Stimulated activated CD4-positive, alpha-beta T cell treated with anti-CD3 and anti-CD28 coated beads, TNF-alpha, amount 100 ng/mL, for 48 hours (primary cell): ENCODE measurements around the gene PODXL.

Experiments
- DNase-seq, 3 donors: peaks; one replicate each; pipeline ENCODE4 v3.0.0-alpha.2; 2020; ENCODE audit warnings: low read depth in 3 of 3

Gene PODXL

DNA sequence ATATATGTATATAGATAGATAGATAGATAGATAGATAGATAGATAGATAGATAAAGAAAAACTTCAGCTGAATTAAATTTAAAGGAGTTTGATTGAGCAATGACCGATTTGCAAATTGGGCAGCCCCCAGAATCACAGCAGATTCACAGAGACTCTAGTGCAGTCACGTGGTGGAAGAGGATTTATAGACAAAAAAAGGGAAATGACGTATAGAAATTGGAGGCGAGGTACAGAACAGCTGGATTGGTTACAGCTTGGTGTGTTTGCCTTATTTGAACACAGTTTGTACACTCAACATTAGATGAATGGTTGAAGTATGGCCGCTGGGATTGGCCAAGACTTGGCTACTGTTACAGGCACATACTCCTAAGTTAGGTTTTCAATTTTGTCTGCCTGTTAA, 8.2 kb upstream of the PODXL start:
- no peak for DNase-seq

DNA sequence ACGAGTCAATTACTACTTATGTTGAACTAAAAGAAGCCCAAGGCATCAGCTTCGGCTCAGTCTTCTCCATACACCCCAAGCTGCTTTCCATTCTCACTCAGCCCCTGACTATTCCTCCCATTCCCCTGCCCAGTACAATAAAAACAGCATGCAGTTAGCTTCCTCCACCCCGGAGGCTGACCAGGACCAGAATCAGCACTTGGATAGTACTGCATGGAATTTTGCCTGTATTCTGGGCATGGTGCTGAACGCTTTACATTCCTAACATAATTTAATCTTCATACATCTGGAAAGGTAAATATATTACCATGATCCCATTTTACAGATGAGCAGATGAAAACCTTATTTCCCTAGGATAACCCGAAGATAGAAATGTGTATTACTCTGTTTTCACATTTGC, 7.5 kb upstream of the PODXL start:
- DNase-seq, result no peak

DNA sequence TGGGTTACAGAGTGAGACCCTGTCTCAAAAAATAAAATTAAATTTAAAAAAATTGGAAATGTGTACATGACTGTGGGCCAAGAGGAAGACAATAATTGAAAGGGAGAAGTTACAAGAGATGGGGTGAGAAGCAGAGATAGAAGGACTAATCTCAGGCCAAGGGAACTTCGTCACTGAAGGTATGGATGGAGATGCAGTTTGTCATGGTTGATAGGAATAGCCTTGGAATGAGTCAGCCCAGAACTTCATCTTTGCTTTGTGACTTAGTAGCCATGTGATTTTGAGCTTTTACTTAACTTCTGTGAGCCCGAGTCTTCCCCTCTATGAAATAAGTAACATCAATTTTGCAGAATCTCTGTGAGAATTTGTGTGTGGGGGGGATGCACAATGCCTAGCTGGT, 6.5 kb upstream of the PODXL start:
- DNase-seq, result no peak

DNA sequence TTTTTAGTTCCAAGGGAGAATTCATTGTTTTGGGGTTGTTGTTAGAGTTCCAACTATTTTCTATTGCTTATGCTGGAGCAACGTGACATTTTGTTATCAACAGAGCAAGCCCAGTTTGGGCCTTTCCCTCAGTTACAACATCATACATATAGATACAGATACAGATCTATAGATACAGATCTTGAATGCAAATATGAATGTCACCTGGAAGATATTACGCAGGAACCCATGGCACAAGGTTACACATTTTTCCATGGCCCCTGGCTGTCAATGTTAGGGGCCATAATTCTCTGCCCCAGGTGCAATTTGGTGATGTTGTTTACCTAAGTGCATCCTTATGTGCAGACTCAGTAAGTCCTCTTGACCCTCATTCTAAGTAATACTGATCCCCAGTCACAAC, 3.6 kb upstream of the PODXL start:
- no peak for DNase-seq

DNA sequence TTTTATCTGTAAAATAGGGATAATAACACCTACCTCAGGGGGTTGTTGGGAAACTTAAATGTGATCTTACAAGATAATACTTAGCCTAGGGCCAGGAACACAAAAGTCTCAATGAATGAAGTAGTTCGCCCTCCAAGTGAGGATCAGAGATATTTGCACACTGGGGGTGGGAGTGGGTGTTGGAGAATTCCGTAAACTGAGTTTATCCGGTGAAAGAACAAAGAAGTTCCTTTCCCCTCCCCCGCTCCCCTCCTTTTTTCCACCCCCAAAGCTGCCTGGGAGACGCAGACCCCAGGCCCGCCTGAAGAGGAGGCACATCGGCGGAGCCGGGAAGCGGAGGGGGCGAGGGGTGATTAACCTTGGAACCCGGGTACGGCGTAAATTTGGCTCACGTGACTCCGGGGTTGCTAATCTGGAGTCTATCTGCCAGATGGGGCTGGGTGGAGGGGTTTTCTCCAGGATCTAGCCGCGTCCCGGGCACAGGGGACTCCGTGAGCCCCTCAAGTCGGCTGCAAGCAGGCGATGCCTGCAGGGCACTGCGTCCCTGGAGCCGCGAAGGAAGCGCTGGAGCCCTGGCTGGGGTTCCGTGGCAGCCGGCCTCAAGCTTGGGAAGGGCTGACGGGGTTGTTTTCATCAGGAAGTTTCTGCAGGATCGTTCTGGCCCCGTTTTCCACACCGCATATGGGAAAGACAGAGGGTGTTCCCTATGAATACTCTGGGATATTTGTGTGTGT, 1.4 kb upstream of the PODXL start:
- DNase-seq, result no peak

DNA sequence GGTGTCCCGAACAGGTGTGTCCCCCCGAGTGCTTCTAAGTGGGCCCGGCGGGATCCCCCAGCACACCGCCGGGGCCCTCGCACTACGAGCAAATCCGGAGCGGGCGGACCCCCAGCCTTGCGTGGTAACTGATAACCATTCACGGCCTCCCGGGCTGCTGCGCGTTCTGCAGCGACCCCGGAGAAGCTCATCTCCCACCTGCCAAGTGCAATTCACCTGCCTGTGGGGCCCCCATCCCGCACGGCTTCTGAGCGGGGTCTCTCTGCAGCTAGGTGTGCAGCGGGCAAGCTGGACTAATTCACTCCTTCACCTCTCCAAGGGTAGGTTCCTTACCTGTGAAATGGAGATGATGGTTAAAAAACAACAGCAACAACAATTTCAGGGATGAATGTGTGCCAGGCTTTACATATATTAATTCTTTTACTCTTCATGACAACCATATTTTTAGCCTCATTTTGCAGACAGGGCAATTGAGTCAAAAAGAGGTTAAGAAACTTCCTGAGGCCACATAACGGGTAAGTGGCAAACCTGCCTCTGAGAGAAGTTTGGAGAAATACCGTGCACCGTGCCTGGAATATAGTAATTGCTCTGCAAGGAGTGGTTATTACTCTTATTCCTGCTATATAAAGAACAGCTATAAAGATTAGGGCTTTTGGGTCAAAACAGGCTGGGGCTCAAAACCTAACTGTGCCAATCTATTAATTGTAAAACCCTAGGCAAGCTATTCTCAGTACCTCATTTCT, 652 bp upstream of the PODXL start:
- DNase-seq, result no peak

DNA sequence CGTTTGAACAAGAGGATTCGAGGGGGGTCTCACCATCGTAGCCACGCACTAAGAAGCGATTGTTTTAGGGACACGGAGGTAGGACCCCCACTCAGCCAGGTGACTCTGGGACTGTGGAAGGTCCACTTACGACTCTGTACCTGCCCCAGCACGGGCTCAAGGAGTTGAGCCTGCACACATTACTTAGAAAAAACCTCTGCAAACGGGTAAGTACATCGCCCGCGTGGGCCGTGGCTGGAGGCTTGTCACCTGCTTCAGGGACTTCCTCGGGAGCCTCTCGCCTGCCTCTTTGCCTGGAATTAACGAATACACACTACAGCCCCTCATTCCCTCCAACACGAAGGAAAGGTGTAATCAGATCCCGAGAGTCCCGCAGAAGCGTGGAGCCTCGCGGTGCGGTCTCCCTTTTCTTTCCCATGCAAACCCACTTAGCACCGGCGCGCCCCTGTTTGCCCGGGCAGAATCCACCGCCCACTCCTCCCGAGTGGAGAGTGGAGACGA, 826 bp downstream of the PODXL start:
- DNase-seq, result no peak

DNA sequence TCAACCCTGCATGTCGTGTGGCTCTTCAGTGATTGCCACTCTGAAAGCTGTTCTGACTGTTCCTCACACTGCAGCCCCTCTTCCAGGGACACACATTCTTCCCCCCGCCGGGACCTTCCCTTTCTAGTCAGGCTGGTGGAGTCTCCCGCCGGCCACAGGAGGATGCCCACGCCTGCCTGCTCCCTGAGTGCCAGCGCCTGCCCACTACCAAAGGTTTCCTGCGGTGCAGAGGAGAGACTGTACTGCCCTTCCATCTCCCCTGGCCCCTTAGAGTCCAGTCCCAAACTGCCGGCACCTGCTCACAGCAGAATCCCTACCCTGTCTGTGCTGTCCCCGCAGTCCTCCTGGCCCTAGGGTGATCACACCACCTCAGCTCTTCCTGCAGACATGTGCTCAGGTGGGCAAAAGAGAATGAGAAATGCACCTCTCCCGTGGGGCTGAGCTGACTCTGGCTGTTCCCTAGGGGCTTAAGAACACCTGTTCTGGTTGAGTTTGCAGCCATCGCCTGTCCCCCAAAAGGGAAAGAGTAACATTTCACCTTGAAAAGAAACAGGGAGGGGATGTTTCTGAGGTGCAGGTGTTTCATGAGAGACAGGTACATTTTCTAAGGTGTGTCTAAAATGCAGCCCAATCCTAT, 1.4 kb downstream of the PODXL start:
- DNase-seq, result no peak

DNA sequence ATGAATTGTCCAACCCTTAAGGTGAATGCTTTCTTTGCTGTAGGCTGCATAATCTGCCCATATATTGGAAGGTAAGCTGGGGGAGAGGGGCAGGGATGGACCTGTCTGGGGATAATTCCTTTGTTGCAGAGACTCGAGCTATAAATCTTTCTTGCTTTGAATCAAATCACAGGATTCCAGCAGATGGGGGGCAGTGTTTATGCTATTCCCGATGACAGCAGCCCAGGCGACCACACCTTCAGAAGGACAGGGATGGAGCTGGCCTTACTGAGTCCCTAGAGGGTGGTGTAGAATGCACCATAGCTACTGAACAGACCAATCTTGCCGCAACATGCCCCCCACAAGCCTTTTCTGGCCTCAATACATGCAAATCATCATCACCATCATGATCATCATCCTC, 2.5 kb downstream of the PODXL start:
- DNase-seq, result no peak

DNA sequence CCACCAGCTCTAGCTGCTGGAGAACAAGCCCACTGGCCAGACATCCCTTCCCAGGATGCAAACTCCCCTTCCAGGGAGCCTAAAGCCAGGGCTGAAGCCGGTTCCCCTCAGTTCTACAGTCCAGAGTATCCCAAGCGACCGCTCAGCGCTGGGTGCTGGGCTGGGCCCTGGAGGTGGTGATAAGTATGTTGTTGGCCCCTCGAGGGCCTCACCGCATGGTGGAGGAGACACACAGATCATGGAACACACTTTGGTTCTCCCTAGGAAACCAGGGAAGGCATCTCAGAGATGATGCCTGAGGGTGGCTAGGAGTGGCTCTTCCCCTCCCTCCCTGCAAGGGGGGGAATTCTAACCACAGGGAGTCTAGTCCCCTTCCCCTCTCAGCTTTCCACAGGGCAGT, 4.4 kb downstream of the PODXL start:
- DNase-seq, result no peak

DNA sequence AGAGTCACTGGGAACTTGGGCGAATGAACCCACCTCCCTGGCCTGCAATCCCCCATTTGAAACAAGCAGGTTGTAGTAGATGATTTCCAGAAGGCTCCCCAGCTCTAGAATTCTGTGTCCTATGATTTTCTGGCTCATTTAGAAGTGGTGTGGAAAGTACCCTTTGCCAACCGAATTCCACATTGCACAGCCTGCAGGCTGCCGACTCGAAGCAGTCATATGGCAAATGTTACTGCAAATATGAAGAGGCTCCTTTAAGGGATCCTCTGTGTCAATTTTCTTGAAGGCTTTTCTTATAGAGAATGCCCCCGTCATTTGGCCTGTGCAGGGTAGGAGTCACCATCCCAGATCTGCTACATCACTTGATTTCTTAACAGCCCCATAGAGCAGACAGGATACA, 5.6 kb downstream of the PODXL start:
- no peak for DNase-seq

DNA sequence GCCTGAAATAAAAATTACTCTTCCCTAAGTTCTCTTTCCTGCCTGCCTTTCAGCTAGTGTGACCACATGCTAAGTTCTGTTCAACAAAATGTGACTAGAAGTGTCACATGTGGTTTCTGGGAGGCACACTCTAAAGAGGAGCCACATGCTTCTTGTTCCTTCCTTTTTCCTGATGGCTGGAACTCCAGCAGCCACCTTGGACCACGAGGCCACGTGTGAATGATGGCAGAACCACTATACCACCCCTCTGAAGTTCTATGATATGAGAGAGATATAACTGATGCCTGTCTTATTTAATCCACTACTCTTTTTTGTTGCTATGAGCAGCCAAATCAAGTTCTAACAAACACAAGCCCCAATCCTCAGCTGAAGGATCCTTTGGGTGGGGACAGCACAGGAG, 8.1 kb downstream of the PODXL start:
- DNase-seq, result no peak

DNA sequence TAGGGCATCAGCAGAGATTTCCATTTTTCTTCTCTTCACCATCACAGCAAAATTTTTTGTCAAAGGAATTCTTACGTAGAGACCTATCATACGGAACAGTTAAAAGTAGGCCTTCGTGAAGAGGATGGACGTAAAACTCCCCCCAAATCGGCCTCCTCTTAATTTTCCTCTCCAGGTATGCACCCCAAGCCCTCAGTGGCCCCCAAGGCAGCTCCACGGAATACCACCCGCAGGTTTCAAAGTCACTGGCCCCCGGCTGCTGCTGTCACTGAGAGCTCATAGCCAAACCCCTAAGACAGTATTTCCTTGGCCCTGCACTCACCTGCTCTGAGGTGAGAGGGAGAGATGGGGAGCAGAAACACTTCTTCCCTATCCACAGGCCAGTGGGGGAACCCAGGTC, 8.8 kb downstream of the PODXL start:
- no peak for DNase-seq

DNA sequence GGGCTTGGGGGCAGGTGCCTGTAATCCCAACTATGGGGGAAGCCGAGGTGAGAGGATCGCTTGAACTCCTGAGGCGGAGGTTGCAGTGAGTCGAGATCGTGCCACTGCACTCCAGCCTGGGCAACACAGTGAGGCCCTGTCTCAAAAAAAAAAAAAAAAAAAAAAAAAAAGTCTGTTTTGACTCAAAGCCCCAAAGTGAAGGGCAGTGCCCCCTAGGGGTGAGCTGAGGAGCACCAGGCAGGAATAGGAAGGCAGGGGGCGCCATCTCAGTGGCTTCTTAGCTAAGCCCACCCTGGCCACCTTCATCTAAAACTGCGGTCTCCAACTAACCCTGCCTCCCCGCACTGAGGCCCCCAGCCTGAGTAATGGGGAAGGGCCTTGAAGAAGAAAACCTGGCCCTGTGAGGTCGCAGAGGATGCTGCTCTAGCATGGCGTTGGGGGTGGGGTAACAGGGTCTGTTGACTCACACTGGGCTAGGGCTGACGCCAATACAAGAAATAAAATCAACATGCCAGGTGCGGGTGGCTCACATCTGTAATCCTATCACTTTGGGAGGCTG, 9.8 kb downstream of the PODXL start:
- DNase-seq, result peak in 2 of 3 donors; percentile 36 to 41

DNA sequence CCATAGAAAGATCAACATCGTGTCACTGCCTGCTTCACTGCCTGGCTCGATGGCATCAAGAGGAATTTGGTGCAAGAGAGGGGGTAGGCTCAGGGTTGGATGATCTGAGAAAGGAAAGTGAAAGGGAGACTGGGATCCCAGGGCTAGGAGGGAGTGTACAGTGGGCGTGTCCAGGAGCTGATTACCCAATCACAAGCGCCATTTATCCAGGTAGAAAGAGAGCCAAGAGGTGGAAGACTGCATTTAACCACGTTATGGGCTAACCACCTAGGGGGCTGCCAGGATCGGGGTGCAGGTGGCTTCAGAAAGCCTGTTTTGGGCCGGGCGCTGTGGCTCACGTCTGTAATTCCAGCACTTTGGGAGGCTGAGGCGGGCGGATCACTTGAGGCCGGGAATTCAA, 10.3 kb downstream of the PODXL start:
- no peak for DNase-seq

DNA sequence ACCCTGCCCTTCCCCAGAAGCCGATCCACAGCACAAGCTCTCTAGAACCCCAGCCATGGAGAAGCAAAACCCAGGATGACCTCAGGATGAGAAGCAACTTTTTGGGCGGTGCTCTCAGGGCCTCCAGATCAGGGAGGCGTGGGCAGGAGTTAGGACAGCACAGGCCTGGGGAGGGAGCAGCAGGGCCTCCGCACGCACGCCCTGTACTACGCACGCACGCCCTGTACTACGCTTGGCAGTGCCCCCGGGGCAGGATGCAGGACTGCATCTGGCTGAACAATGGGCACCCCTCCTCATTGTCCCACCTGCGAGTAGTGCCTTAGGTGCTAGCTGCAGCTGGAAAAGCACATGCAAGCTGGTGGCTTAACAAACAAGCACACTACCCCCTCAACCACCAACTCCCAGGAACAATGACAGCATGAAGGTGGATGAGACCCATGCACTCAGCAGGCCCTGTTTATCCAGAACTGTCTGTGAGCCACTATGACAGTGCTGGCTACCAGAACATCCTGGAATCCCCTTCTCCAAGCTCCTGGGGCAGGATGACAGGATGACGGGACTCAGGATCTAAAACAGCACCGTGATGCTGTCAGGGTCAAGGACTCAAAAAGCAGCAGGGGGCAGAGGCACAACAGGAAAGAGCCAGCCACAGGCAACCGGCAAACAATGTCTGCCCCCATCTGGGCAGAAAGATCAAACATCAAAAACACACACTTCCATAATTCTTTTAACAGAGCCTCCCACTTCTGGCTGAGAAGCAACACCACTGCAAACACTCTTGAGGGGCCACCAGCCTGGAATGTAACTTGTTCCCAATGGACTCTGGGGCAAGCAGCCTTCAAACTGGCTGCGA, 11.8 kb downstream of the PODXL start:
- DNase-seq, result no peak

DNA sequence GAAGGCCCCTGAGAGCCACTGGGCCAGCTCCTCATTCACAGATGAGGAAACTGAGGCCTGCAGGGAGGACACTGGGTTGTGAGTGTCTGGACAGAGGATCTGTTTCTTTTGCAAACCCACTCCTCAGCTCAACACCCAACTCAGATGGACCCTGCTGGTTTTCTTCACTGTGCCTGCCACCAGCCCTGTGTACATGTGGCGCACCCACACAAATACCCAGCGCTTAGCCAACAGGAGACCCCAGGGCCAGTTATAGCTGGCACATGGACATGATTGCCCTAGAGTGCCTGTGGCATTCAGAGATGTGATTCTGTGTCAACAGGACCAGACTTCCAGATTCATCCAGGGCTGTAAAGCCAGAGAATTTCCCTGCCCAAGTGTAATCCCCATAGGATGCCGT, 12.4 kb downstream of the PODXL start:
- DNase-seq, result no peak

DNA sequence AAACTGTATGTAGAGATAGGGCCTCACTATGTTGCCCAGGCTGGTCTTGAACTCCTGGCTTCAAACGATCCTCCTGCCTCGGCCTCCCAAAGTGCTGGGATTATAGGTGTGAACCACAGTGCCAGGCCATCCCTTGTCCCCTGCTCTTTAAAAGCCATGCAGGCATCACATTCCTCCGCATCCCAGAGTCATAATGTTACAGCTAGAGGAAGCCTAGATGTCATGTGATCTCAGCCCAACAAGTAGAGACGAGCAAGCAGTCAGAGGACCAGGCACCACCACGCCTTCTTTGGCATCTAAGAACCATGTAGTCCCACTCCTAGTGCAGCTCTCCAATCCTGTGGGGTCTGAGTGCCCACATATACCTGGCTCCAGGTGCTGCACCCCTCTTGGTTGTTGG, 13.1 kb downstream of the PODXL start:
- DNase-seq, result no peak

DNA sequence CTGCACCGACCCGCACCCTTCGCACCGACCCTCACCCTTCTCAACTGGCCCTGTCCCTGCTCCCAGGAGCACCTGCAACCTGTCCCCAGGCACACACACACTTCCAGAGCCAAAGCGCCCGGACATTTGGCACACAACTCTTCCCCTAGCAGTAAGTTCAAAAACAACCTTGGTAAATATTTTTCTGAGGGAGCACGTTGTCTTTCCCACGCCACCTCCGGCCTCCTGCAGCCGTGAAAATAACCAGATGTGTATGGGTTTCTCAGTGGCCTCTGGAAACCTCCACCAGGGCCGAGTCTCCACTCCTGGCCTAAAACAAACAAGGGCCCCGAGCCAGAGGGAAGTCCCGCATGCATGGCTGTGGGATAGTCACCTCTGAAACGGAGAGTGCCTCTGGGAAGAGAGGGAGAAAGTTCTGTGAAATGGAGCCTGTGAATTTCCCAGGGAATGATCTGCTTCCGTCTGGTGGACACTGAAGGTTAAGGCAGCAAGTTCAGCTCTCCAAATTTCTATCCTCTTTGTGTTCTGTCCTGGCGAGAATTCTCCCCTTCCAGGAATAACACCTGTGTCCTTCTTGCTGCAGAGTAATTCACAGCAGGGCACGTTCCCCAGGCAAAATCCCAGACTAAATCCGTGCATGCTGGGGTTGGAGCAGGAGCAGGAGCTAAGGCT, 15.8 kb downstream of the PODXL start:
- DNase-seq, result no peak

DNA sequence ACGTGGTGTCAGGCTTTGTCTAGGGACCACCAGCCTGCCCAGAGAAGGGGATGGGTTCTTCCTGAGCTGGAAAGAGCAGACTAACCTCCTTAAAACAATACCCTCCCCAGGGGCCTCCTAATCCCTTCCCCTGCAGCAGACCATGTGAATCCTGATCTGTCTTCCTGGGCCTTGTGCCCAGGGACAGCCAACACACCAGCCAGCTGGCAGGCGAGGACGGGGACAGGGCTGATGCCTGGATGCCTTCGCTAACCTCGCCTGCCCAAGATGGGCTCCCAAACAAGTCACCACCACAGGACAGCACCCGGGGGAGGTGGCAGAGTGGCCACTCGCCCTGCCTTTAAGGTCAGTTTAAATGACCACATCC, 17.6 kb downstream of the PODXL start:
- DNase-seq, result no peak
